HG03432 (cell line): Measurements from ENCODE around the gene PTGER1.

Experiments used
- ATAC-seq: cut with Tn5 transposase; IDR thresholded peaks from one replicate; pipeline ENCODE4 v1.9.1; 2021; ENCODE audit warnings: mild to moderate bottlenecking, moderate library complexity; ENCODE audit not compliant: unreplicated experiment

PTGER1 gene

GRCh38 chr19:14502334-14503092, 27.4 kb upstream of the PTGER1 start:
- no peak for ATAC-seq

- no peak for ATAC-seq
Observed at GRCh38 chr19:14497228-14497921, 22.2 kb upstream of the PTGER1 start.

- no peak for ATAC-seq
Observed at GRCh38 chr19:14496834-14497227, 21.7 kb upstream of the PTGER1 start.

- peak; percentile 78 for ATAC-seq
Observed at GRCh38 chr19:14496029-14496833, 21.1 kb upstream of the PTGER1 start, which contains the start of gene GIPC1. GIPC1 (minus strand) TSS chr19:14496127; CDS start chr19:14482976, 13,151 bp downstream.

- no peak for ATAC-seq
Observed at GRCh38 chr19:14495672-14496028, 20.5 kb upstream of the PTGER1 start.

GRCh38 chr19:14494910-14495671, 19.9 kb upstream of the PTGER1 start:
- no peak for ATAC-seq

GRCh38 chr19:14494411-14494810, 19.3 kb upstream of the PTGER1 start:
- ATAC-seq = no peak

GRCh38 chr19:14492756-14493337, 17.7 kb upstream of the PTGER1 start:
- no peak for ATAC-seq

GRCh38 chr19:14487370-14488125, 12.4 kb upstream of the PTGER1 start:
- no peak for ATAC-seq

GRCh38 chr19:14482172-14482941, 7.2 kb upstream of the PTGER1 start:
- no peak for ATAC-seq

- ATAC-seq = no peak
Observed at GRCh38 chr19:14480700-14481079, 5.5 kb upstream of the PTGER1 start.

- no peak for ATAC-seq
Observed at GRCh38 chr19:14479975-14480699, 5.0 kb upstream of the PTGER1 start.

- no peak for ATAC-seq
Observed at GRCh38 chr19:14479309-14479974, 4.3 kb upstream of the PTGER1 start.

- no peak for ATAC-seq
Observed at GRCh38 chr19:14478113-14478545, 3.0 kb upstream of the PTGER1 start.

- ATAC-seq = no peak
Observed at GRCh38 chr19:14477418-14478112, 2.4 kb upstream of the PTGER1 start.

GRCh38 chr19:14476673-14477401, 1.7 kb upstream of the PTGER1 start:
- ATAC-seq = no peak

- no peak for ATAC-seq
Observed at GRCh38 chr19:14476327-14476672, 1.1 kb upstream of the PTGER1 start.
